NCI-H2227 (cell line): ENCODE measurements around the gene SFSWAP.
"Not testable (repeated sequence)": the region's sequence is repeated elsewhere in the genome, so short reads cannot be mapped to it uniquely, and the experiment has no call there.

Experiments used
- DNase-seq: peaks from one replicate; lab custom pipeline; 2025; ENCODE audit not compliant: unreplicated experiment; lab: John Stamatoyannopoulos, UW

The SFSWAP gene

DNA sequence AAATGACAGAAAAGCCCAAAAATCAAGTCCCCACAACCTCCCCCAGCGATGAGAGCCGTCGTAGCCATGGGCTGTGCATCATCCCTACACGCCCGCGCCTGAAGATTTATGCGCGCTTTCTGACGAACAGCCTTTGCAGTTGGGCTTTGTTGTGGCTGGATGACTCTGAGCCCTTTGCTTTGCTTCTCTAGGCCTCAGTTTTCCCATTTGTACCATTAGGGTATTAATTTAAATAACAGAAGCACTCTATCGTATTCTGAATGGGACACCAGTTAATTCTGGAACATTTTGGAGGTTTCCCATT lies 24.2 kb downstream of the SFSWAP start:
- no peak for DNase-seq

GRCh38 chr12:131735476-131736445 lies 24.9 kb downstream of the SFSWAP start:
- DNase-seq = no peak

- no peak for DNase-seq
These were observed 25.7 kb downstream of the SFSWAP start for GRCh38 chr12:131736446-131737149.

DNA sequence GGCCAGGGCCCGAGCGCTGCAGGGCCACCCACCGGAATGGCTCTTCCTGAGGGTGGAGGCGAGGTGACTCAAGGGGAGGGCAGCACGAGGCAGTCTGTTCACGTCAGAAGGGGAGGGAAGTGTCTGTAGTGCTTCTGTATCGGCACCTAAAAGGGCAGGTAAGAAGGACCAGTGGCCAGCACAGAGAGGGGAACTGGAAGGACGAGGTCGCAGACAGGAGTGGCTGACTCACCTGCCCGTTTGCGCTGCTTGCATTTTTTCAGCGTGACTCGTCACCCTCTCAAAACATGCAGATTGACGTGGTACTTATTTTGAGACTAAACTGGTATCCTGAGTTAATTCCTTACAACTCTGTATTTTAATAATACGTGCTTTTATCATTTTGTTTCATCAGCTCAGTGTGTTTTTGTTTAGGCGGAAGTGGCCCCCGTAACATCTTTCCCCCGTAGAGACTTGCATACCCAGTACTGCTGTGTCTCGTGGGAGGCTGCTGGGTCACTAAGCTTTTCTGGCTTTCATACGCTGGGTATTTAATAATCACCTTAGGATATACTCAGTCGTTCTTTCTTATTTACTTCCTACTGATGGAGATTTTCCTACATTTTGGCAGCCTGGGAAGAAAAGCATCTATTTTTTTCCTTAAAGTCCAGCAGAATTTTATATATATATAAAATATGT lies 26.4 kb downstream of the SFSWAP start:
- DNase-seq = no peak

- DNase-seq = no peak
These were observed 27.3 kb downstream of the SFSWAP start for GRCh38 chr12:131738196-131738595.

- DNase-seq = no peak
These were observed 29.7 kb downstream of the SFSWAP start for GRCh38 chr12:131740626-131741025.

DNA sequence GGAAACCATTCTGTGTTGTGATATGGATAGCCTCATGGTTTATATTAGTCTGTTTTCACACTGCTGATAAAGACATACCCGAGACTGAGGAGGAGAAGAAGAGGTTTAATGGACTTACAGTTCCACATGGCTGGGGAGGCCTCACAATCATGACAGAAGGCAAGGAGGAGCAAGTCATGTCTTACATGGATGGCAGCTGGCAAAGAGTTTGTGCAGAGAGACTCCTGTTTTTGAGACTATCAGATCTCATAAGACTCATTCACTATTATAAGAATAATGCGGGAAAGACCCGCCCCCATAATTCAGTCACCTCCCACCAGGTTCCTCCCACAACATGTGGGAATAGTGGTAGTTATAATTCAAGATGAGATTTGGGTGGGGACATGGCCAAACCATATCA lies 31.9 kb downstream of the SFSWAP start:
- DNase-seq = not testable (repeated sequence)

- not testable (repeated sequence) for DNase-seq
These were observed 32.5 kb downstream of the SFSWAP start for GRCh38 chr12:131743410-131743809.

DNA sequence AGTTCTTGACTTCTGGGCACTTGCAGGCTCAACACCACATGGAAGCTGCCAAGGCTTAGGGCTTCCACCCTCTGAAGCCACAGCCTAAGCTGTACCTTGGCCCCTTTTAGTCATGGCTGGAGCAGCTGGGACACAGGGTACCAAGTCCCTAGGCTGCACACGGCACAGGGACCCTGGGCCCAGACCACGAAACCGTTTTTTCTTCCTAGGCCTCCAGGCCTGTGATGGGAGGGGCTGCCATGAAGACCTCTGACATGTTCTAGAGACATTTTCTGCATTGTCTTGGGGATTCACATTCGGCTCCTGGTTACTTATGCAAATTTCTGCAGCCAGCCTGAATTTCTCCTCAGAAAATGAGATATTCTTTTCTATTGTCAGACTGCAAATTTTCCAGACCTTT lies 33.0 kb downstream of the SFSWAP start:
- not testable (repeated sequence) for DNase-seq

DNA sequence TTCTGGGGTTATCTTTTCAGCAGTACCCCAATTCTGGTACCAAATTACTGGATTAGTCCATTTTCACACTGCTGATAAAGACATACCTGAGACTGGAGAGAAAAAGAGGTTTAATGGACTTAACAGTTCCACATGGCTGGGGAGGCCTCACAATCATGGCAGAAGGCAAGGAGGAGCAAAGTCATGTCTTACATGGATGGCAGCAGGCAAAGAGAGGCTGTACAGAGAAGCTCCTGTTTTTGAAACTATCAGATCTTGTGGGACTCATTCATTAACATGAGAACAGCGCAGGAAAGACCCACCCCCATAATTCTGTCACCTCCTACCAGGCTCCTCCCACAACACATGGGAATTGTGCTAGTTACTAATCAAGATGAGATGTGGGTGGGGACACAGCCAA lies 33.8 kb downstream of the SFSWAP start:
- DNase-seq = not testable (repeated sequence)

DNA sequence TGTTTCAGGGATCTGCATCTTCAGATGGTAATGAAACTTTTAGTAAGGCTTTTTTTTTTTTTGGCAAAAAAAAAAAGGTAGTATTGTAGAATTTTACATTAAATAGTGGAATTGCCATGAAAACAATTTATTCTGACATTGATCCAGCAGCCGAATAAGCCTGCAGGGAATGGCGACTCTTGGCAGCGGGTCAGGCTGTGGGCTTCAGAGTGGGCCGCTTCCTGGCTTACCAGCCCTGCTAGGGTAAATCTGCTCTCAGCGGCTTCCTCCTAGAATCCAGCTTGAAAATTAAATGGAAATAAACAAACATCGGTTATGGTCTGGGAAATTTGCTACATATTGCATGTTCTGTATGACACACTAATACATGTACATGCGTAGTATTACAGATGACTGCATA lies 34.8 kb downstream of the SFSWAP start:
- DNase-seq = no peak

DNA sequence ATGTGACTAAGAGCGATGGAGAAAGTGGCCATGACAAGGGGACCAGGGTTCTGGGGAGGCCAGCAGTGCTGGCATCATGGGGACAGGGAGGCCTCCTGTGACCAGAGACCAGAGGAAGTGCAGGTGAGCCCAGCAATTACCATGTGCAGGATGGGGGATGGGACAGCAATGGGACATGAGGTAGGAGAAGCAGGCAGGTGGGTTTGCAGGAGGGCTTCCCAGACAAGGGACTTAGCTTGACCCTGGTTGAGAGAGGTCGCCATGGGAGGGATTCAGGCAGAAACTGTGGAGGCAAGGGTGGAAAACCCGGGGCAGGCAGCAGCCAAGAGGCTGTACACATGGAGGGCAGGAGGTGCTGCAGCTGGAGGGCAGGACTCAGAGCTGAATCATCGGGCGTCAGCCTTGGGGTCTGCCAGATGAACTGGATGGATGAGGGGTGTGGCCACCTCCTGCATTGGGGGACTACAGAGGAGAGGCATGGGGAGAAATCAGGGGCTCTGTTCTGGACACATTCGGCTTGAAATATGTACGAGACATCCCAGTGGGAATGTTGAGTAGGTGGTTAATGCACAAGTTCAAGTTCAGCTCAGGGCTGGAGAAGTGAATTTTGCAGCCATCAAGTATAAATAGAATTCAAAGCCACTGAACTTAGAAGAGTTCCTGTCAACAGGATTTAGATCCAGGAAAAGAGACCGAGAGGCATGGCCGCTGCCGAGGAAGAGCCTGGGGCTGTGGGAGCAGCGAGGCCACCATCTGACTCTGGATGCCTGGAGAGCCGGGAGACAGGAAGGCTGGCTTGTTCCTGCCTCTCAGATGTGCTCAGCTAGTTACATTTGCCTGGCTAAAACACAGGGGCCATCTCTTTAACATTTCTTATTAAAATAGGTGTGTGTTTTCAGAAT lies 36.6 kb downstream of the SFSWAP start:
- no peak for DNase-seq

DNA sequence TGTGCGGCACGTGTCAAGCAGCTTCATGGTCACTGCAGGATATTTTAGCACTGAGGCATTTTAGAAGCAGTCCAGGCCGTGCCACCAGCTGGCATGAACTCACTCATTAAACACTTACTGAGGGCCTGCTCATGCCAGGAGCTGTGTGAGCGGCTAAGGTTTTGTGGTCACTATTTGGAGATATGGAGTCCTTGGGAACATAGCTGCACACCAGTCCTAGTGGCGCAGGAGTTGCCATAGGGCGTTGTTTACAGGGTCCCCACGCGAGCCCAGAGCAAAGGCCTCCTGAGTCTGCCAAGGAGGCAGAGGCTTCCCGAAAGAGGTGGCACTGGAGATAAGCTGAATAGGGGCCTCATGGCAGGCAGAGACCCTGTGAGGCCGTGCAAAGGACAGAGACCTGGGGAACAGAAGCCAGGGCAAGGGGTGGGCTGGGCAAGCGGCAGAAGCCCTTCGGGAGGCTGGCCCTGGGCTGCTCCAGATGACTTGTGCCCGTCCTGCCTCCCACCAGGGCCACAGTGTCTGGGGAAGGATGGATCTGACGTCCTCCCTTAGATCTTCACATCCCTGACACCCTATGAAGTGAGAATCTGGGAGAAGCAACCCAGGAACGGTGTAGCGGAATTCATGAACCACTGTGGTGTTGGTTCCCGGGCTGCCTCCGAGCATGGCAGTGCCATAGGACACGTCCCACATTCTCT lies 38.9 kb downstream of the SFSWAP start:
- DNase-seq = no peak

DNA sequence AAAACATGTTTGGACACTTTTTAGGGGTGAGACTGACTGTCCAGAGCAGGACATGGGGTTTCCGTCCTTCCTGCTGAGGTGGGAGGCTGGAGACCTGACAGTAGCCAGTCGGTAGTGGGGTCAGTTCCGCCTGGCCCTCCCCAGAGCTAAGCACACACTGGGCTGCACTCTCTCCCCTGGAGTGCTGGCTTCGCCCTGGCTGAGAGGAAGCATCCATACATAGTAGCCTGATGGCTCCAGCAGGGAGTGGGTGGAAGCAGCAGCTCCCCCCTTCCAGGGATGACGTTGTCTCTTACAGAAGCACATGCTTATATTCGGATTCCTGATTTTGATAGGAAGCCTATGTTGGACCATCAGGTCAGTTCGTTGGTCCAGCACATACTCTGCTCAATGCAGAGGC lies 40.4 kb downstream of the SFSWAP start:
- no peak for DNase-seq

- DNase-seq = no peak
These were observed 41.6 kb downstream of the SFSWAP start for GRCh38 chr12:131752451-131752850.

- DNase-seq = no peak
These were observed 42.1 kb downstream of the SFSWAP start for GRCh38 chr12:131753005-131753404.

GRCh38 chr12:131753757-131754156 lies 42.9 kb downstream of the SFSWAP start:
- no peak for DNase-seq

- DNase-seq = no peak
These were observed 43.3 kb downstream of the SFSWAP start for GRCh38 chr12:131754184-131754583.

DNA sequence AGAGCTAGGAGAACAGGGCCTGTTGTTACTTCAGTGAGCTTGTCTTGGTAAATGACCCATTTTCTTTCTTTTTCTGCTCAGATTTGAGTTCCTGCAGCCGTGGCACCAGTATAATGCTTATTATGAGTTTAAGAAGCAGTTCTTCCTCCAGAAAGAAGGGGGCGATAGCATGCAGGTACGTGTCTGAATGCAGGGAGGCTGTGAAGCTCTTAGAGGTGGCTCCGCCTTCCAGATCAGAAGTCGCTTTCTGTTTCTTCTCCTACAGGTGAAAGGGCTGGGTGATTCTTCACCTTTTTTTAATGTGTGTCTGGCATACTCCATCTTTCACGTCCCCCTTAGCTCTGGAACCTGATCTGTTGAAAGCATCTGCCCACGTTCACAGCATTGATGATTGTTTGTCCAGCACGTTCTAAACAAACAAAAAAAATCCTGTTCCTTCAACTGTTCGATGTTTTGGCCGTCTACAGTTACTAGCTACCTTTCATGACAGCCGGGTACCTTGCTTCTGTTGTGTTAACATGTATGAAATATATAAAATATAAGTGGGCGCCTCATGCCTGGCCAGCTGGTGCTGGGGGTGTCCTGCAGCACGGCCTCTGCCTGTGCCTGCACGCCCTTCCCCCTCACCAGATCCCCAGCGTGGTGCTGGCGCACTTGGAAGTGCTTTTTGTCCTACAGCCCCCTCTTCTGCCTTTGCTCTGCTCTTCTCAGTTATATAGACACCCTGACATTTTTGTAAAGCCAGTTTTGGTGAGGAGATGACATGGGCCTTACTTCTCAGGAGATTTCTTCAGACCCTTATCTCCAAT lies 44.6 kb downstream of the SFSWAP start:
- DNase-seq = no peak
